PFSK-1 (cell line): ENCODE measurements around the gene GYPC.

Experiments
- FOXP2 ChIP-seq: optimal IDR thresholded peaks from 2 replicates; pipeline ENCODE3; 2011; ENCODE audit warnings: borderline replicate concordance, control low read depth, inconsistent platforms; ENCODE audit not compliant: insufficient read depth; ENCODE audit errors: extremely low read length, extremely low read depth
- POLR2AphosphoS5 ChIP-seq: IDR thresholded peaks from 2 replicates; pipeline ENCODE4 v1.6.1; 2012; ENCODE audit warnings: low read depth, mild to moderate bottlenecking, control low read depth, low read length, moderate library complexity
- REST ChIP-seq, 2 experiments: IDR thresholded peaks; 2 replicates each; pipeline versions ENCODE4 v1.6.1 to v1.8.0; 2011 to 2012; ENCODE audit warnings: low read depth in 2 of 2, low read length in 2 of 2, control low read depth in 1 of 2, inconsistent platforms in 1 of 2, mild to moderate bottlenecking in 1 of 2, moderate library complexity in 1 of 2; ENCODE audit not compliant: insufficient read depth in 1 of 2
- SIN3A ChIP-seq: IDR thresholded peaks from 2 replicates; pipeline ENCODE4 v1.6.1; 2012; ENCODE audit warnings: mild to moderate bottlenecking, low read length, moderate library complexity, borderline replicate concordance; ENCODE audit not compliant: insufficient read depth
- TAF1 ChIP-seq: IDR thresholded peaks from 2 replicates; pipeline ENCODE4 v1.6.1; 2012; ENCODE audit warnings: low read length, control low read depth, borderline replicate concordance; ENCODE audit not compliant: insufficient read depth

Gene GYPC

DNA sequence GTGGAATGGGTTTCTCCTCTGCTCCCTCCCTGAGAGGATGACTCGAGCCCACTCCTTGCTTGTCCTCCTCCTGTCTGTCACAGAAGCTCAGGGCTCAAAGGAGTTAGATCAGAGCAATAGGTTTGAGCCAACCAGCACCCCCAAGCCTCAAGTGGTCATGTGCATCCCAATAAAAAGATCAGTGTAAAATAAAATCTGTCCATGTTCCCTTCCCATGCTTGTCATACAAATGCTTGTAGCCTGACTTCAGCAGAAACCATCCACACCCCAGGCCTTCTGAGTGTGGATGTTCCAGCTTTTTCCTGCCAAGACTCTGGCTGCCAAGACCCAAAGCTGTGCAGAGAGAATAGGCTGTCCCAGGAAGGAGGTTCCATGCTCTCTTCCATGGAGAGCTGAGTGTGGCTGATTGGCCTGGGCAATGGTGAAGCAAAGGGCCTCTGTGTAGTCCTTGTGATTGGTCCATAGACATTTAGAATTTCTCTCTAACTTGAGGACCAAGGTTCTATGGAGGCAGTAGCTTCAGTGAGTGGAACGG is 67.4 kb downstream of the GYPC start:
- TF ChIP-seq FOXP2: no peak
- TF ChIP-seq TAF1: no peak
- TF ChIP-seq SIN3A: no peak
- TF ChIP-seq REST (IDR thresholded peaks at IDR 0.05; ENCODE audit: insufficient read depth in 1 of 2, low read depth in 2 of 2, low read length in 2 of 2): no peak
- TF ChIP-seq POLR2AphosphoS5: no peak

GRCh38 chr2:126725580-126725979 is 69.6 kb downstream of the GYPC start:
- TF ChIP-seq TAF1: no peak
- TF ChIP-seq FOXP2: no peak
- no peak for TF ChIP-seq POLR2AphosphoS5
- TF ChIP-seq REST (IDR thresholded peaks at IDR 0.05; ENCODE audit: insufficient read depth in 1 of 2, low read depth in 2 of 2, low read length in 2 of 2): no peak
- TF ChIP-seq SIN3A: no peak

DNA sequence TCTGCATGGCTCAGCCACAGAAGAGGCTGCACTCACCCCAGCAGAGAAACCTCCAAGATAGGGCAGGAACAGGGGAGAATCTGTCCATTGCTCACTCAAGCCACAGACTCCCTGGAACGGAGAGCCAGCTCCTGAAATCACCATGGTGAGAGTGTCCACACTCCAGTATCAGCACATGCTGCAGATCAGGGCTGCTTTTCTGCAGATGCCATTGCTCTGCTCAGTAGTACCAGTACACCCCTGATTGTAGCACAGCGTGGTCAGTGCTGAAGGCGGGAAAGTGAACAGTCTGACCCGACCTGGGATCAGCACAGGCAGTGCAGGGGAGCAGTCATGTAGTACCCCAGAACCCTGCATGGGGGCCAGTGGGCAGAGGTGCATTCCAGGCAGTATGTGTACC is 73.9 kb downstream of the GYPC start:
- TF ChIP-seq TAF1 (no peak), SIN3A (no peak), REST (IDR thresholded peaks at IDR 0.05; ENCODE audit: insufficient read depth in 1 of 2, low read depth in 2 of 2, low read length in 2 of 2) (no peak), POLR2AphosphoS5 (no peak), FOXP2 (no peak)

GRCh38 chr2:126730655-126731054 is 74.7 kb downstream of the GYPC start:
- TF ChIP-seq POLR2AphosphoS5 (no peak), SIN3A (no peak), TAF1 (no peak), REST (IDR thresholded peaks at IDR 0.05; ENCODE audit: insufficient read depth in 1 of 2, low read depth in 2 of 2, low read length in 2 of 2) (no peak), FOXP2 (no peak)

DNA sequence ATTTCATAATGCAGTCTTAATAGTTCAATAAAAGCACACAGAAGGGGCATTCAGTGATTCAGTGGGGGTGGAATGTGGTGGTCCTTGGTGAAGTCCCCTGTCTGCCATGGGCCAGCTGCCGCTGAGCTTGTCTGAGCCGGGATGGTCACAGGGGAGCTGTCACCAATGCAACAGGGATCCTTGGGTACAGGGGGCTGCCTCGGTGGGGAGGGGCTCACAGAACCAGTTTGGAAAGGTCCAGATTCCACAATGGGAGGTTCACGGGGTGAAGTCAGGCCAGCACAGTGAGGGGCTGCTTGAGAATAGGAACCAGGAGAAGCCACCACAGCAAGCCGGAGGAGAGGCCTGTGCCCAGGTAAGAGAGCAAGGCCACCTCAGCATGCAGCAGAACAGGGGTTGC is 75.4 kb downstream of the GYPC start:
- TF ChIP-seq FOXP2 (no peak), SIN3A (no peak), POLR2AphosphoS5 (no peak), TAF1 (no peak), REST (IDR thresholded peaks at IDR 0.05; ENCODE audit: insufficient read depth in 1 of 2, low read depth in 2 of 2, low read length in 2 of 2) (no peak)
